HG03139 (cell line): ENCODE data around the gene NDUFS7.

Experiments used
- ATAC-seq: cut with Tn5 transposase; IDR thresholded peaks from one replicate; pipeline ENCODE4 v1.9.1; 2021; ENCODE audit not compliant: unreplicated experiment

NDUFS7 gene

DNA sequence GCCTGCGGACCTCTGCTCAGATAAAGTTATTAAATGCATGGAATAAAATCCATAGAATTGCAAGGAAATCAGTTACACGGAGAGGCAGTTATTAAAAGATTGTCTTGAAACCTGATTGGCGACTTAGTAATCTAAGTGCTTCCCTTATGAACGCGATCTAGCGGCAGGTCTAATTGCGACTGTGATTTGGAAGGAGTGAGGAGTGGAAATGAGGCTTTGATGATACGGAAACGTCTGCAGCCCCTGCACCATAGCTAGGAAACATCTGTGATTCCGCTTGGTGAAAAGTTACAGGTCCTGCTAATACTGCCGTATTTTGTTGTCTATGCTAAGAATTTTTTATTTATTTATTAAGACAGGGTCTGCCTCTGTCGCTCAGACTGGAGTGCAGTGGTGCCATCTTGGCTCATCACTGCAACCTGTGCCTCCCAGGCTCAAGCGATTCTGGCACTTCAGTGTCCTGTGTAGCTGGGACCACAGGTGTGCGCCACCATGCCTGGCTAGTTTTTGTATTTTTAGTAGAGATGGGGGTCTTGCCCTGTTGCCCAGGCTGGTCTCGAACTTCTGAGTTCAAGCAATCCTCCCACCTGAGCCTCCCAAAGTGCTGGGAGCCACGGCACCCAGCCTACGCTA is 887 bp downstream of the NDUFS7 start:
- no peak for ATAC-seq

DNA sequence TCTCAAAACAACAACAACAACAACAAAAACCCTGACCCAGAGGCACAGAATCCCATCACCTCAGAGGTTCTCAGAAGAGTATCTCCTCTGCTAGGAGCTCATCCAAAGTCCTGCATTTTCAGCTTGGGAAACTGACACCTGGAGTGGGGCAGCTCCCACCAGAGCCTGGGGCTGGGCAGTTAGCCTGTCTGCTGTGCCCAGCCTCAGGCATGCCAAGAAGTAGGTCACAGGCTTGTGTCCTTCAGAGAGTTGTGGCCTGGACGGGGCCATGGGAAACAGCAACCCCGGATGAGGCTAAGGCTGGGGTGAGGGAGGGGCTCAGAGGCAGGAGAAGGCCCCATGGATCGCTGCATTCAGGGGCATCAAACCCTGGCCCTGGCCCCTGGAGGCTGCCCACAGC is 2.1 kb downstream of the NDUFS7 start:
- no peak for ATAC-seq

DNA sequence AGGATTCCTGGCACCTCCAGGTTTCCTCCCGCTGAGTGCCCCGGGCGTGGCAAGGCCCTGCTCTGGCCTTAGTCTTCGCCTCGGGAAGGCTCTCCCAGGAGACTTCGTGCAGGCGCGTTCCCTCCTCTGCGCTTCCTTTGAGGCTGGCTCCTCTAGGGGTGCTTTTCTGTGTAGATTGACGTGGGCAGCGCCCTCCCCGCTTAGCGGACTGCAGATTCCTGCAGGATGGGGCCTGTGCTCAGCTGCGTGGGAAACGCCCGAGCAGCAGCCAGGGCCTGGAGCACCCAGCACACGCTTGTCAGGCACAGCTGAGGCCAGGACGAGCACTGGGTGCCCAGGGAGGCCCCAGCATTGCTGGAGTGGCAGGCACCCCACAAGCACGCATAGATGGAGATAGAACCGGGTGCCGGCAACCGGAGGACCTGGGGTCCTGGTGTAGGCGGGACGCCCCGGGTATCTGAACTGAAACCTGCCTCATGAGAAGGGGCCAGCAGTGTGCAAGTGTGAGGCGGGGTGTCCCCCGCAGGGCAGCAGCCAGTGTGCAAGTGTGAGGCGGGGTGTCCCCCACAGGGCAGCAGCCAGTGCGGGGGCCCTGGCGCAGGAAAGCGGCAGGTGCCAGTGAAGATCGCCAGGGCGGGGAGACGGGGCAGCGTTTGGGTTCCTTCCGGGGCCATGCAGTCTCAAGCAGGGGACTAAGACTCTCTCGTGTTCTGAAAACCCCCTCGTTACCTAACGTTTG is 3.4 kb downstream of the NDUFS7 start:
- ATAC-seq: no peak

DNA sequence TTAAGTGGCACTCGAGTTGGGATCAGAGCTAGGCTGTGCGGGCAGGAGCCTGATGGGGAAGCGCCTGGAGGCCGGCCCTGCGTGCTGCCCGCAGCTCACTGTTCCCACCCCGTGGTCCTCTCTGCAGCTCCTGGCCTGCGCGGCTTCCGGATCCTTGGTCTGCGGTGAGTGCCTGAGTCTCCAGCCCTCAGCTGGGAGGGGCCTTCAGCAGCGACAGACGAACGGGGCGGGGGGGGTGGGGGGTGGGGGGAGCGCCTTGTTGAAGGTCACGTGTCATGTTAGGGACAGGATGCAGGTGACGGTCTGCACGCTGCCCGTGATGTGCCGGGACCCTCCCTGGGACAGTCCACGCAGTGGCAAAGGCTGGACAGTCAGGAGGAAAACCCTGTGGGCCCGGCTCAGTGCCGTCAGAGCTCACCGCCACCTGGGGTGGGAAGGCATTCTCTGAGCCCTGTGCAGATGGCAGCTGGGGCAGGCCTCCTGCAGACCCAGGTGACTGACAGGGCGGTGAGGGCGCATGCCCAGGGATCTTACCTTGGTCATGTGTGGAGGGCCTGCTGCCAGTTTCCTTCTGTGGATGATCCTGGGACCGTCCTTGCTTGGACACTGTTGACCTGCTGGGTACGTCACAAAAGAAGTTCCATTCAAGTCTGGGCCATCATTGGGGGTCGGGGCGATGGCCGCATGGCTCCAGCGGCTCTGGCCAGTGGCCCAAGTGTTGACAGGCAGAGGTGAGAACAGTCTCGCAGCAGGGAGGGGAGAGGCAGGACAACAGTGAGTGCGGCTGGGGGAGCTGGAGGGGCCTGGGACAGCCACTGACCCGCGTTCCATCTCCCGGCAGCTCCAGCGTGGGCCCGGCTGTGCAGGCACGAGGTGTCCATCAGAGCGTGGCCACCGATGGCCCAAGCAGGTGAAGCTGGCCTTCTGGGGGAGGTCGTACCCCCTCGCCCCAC is 4.3 kb downstream of the NDUFS7 start:
- ATAC-seq: no peak

DNA sequence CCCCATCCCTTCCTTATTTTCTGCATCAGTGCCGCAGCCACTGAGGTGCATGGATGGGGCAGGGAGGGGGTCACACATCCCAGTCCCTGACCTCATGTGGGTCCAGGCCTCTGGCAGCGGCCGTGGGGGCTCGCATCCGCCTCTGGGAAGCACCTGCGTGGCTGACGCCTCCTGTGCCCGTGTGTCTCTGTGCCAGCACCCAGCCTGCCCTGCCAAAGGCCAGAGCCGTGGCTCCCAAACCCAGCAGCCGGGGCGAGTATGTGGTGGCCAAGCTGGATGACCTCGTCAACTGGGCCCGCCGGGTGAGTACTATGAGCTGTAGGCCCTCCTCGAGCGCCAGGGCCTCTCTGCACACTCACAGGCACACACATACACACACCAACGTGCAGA is 4.9 kb downstream of the NDUFS7 start:
- no peak for ATAC-seq

DNA sequence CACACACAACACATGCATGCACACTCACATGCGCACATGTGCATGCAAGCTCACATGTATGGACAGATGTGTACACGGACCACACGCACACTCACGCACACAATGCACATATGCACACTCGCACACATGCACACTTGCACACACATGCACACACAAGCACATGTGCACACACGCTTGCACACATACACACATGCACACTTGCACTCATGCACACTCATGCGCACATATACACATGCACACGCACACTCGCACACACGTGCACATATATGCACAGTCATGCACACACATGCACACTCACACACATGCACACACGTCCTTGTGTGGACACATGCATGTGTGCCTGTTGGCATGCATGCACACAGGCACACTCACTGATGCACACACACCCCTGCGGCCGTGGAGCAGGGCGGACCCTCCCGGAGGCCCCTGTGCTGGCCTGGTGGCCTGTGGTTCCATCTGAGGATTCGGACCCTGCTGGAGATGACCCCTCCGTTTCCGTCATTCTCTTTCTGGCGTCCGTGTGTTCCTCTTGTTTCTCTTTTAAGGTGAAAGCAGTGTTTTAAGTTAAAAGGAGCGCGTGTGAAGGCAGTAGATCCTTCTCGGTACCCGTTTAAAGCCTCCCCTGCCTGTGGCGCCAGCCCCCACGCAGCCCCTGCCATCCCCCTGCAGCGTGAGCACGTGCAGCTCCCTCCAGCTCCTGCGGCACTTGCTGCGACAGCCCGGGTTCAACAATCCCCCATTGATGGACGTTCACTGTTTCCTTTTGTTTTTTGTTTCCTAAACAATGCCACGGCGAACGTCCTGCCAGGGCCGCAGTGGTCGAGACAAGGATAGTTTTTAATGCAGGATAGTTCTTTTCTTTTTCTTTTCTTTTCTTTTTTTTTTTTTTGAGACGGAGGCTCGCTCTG is 5.6 kb downstream of the NDUFS7 start:
- ATAC-seq: no peak

DNA sequence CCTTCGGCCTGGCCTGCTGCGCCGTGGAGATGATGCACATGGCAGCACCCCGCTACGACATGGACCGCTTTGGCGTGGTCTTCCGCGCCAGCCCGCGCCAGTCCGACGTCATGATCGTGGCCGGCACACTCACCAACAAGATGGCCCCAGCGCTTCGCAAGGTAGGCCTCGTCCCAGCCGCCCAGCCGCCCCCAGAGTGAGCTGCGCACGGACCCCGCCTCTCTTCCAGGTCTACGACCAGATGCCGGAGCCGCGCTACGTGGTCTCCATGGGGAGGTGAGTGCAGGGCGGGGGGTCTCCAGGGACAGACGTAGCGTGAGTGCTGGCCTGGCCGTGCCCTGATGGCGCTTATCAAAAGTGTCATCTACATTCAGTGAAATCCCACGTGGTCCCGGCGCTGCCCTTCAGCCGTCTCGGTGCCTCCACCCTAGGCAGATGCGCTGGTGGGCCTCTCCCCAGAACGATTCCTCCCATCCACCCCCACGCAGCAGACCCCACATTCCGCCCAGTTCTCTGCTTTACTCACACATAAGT is 7.2 kb downstream of the NDUFS7 start:
- no peak for ATAC-seq

DNA sequence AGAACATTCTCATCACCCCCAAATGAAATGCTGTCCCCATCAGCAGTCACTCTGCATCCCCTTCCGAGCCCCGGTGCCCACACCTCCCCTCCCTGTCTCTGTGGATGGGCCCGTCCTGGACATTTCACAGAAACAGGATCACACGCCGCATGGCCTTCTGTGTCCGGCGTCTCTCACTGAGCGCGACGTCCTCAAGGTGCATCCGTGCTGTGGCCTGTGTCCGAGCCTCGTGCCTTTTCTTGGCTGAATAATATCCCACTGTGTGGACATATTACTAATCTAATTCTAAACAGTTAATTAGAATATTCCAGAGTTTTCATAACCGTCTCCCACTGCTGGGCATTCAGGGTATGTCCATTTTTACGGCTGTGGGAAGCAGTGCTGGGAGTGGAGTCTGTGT is 8.7 kb downstream of the NDUFS7 start:
- ATAC-seq: no peak

DNA sequence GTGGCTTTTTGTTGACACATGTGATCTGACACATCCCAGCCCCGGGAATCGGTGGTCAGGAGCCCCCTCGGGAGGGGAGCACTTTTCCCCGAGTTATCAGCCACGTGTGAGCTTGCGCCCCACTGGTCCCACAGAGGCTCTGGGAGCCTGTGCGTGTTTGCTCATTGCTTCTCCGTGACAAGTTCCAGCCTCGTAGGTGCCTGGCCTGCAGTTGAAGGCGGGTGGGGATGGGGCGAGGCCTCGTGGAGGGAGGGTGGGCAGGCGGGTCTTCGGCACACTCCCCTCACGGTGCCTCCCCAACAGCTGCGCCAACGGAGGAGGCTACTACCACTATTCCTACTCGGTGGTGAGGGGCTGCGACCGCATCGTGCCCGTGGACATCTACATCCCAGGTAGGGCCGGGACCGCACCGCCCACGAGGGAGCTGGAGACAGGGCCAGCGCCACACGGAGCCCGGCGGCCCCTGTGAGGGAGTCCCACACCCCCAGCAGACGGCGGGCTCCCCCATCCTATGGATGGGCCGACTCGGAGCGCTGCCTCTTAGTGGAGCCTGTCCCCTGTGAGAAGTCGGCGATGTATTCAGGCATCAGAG is 9.3 kb downstream of the NDUFS7 start:
- no peak for ATAC-seq

DNA sequence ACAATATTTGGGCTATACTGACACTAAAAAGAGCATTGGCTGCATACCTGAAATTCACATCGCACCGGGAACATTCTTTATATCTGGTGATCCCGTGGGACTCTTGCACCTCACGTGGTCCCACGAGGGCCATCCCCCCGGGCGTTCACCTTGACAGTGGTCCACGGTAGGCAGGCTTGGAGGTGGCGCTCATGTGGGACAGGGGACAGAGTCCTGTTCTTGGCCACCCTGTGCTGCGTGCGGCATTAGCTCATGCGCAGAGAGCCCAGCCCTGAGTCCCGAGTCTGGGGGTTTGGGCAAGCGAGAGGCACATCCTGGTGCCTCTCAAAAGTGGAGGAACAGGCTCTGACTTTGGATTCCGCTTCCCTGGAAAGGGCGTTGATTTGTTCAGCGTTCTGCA is 10.1 kb downstream of the NDUFS7 start:
- no peak for ATAC-seq

DNA sequence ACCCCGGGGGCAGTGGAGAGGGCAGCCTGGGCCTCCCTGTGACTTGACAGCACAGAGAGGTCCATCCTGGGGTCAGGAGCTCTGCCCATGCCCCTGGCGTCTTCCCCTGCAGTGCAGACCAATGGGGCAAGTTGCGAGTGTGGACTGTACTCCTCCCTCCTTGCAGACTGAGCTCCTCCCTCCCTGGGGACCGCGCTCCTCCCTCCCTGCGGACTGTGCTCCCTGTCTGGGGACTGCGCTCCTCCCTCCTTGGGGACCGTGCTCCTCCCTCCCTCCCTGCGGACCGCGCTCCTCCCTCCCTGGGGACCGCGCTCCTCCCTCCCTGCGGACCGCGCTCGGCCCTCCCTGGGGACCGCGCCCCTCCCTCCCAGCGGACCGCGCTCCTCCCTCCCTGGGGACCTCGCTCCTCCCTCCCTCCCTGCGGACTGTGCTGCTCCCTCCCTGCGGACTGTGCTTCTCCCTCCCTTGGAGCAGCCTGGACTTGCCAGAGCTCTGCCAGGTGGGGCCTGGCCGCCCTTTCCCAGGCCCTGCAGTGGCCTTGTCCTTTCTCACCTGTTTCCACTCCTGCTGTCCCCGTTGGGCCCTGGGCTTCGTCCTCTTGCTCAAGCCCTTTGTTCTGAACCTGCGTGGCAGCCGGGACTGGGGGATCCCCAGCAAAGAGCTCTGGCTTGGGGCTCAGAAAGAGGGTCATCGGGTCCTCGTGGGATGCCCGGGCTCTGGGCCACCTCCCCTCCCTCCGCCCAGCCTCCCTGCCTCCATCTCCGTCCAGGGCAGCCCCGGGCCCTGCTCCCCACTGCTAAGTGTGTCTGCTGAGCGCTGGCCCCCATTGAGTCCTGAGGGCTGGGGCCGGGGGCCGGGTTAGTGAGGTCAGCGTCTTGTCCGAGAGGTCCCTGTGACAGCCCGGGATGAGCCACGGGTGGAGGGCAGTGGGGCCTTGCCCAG is 10.8 kb downstream of the NDUFS7 start:
- no peak for ATAC-seq

DNA sequence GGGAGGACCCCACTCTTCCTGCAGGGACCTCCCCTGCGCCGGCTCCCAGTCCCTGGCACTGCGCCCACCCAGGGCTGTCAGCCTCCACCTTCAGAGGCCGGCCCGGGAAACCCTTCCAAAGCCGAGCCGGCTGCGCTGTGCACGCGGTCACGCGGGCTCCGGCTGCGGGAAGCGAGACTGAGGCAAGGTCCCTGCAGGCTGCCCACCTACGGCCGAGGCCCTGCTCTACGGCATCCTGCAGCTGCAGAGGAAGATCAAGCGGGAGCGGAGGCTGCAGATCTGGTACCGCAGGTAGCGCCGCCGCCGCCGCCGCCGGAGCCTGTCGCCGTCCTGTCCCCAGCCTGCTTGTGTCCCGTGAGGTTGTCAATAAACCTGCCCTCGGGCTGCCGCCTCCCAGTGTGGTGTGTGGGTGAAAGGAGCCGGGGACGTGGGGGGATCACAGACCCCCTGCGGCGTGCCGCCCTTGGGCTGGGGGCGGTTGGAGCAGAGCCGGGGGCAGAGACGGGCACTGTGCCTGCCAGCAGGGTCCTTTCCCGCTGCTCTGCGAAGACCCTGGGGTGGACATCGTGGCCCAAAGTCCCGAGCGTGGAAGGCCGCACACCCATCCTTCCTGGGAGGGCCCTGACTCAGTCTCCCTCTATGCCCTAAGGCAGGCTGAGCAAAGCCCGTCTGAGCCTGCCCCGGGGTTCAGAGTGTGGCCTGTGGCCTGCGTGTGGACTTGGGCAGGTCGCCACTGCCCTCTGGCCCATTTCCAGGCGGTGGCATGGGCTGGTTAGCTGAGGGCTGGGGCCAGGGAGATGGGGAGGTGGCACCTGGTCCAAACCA is 11.7 kb downstream of the NDUFS7 start:
- no peak for ATAC-seq

DNA sequence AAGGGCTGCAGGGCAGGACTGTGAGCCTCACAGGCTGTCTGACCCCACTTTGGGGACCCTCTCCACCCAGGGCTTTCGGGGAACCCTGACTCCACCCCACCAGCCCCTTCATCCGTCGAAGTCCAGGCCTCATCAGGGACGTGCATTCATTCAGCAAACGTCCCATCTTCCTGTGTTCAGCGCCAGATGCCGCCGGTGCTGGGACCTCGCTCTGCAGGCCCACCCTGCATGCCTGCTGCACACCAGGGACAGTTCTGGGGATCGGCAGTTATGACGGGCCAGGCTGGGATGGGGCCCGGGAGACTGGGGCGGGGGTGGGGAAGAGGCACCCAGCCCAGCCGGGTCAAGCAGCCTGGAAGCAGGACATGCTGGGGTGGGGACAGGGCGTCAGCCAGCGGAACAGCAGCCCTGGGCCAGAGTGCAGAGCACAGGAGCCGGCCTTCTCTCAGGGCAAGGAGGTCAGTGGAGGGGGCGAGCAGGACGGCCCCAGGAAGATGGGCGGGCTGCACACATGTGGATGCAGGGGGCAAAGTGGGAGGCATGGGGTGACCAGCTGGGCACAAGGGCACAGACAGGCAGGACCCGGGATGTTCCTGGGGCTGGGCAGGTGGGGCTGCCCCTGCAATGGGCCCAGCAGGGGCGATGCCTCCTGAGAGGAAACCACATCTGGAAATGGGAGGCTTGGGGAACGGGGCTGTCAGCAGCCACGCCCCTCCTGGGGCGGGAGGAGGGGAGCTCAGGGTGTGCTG is 12.5 kb downstream of the NDUFS7 start:
- ATAC-seq: no peak

DNA sequence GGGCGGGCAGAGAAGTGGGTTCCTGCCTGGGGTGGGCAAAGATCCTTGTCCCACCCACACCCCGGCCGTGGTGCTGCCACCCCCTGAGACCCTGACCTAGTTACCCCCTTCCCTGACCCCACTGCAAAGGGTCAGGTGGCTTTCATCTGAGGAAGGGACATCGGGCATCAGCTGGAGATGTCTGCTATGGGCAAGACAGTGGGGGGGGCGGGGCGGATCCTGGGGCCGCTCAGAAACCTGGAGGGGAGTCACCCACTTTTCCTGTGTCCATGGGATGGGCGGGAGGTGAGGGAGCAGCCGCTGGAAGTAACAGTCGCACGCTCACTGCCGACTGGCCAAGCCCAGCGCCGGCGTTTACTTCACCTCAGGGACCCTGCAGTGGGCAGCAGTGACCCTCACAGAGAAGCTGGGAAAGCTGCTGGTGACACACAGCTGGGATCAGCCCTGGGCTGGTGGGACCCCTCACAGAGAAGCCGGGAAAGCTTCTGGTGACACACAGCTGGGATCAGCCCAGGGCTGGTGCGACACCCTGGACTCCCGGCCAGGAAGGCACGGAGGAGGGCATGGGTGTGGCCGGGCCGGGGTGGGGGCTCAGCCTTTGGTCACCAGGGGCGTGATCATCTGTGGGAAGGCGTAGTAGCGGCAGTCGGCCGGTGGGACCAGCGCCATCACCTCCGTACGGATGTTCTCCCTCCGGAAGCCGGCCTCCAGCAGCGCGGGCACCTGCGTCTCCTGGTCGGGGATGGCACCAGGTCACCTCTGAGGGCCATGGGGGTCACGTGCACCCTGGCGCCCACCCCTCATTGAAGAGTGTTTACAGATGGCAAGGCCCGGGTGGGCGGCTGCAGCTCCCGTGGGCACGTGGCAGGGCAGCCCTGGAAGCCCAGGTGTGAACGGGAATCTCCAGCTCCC is 13.3 kb downstream of the NDUFS7 start:
- ATAC-seq: no peak

DNA sequence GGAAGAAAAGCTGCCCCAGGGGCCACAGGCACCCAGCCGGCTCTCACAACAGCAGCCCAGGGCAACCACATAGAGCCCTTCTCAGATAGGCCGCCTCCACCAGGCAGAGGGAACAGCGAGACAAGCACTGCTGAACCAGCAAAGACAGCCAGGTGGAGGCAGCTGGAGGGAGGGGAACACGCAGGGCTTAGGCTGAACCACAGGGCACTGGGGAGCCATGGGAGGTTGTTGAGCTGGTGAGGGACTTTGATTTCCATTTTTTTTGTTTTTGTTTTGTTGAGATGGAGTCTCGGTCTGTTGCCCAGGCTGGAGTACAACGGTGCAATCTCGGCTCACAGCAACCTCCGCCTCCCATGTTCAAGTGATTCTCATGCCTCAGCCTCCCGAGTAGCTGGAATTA is 14.1 kb downstream of the NDUFS7 start:
- no peak for ATAC-seq

DNA sequence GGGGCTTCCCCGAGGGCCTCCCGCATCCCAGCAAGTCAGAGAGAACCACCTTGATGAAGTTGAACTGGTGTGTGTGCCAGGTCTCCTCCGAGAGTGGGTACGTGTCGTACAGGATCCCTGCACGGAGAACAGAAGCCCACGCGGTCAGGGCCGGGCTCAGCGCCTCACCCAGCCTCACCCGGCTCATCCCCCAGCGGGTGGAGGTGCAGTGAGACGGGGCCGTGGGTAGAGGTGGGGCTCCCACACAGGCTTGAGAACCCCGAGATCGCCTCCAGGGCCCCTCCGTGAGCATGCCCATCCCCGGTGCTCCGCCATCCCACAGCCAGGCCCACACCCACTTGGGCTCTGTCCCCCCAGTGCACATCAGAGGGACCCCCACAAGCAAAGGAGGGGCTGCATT is 15.4 kb downstream of the NDUFS7 start:
- ATAC-seq: no peak
